ENCODE data around the gene CTIF. TPM values are rescaled to one million over a fixed set of nuclear protein-coding genes. Genes with fewer than 3 reads are reported as not detected.
"Not testable (repeated sequence)": the region's sequence is repeated elsewhere in the genome, so short reads cannot be mapped to it uniquely, and the experiment has no call there.

Gene CTIF
- total RNA-seq, 2 experiments from 2014 or later = 3.2 to 3.5 TPM

GRCh38 chr18:48643262-48643661 is 104.4 kb downstream of the CTIF start:
- no peaks in the 10 kb centered on the region for H3K36me3 Mint-ChIP-seq (ENCODE audit: low read depth)
- H3K4me3 Mint-ChIP-seq = no peak overlapping the region
- POLR2A ChIA-PET = interaction anchor here (0.9 kb wide), 1 partner anchor 12 kb away, joined by 3 read pairs; no protein-coding TSS in a partner anchor
- no peaks in the 10 kb centered on the region for H3K27me3 Mint-ChIP-seq
- H3K4me1 Mint-ChIP-seq (ENCODE audit: low read depth) = no peaks in the 10 kb centered on the region
- intact Hi-C loops (cut with micrococcal nuclease) = no loop called here
- DNase-seq = no peak
- TF ChIP-seq CTCF (IDR thresholded peaks at IDR 0.05) = no peak
- peaks cover 4% of the 10 kb centered on the region for H3K9me3 Mint-ChIP-seq
- CTCF ChIA-PET = interaction anchor here (1.3 to 1.4 kb wide), 2 partner anchors 14 to 20 kb away, joined by 3 to 4 read pairs; no protein-coding TSS in a partner anchor
- no peak for ATAC-seq
- H3K27ac Mint-ChIP-seq = no peak overlapping the region

- ATAC-seq (no peak), DNase-seq (no peak)
- no peak for TF ChIP-seq CTCF (IDR thresholded peaks at IDR 0.05)
- Mint-ChIP-seq H3K4me3 (no peak overlapping the region), H3K36me3 (ENCODE audit: low read depth) (no peaks in the 10 kb centered on the region), H3K4me1 (ENCODE audit: low read depth) (no peaks in the 10 kb centered on the region), H3K27ac (no peak overlapping the region), H3K27me3 (no peaks in the 10 kb centered on the region), H3K9me3 (peaks cover 4% of the 10 kb centered on the region)
- ChIA-PET CTCF (interaction anchor here (1.3 kb wide), 1 partner anchor 13 kb away, joined by 3 read pairs; no protein-coding TSS in a partner anchor), POLR2A (no interaction called here)
- intact Hi-C loops (cut with micrococcal nuclease) = no loop called here
These were observed 105.2 kb downstream of the CTIF start for GRCh38 chr18:48644029-48644428.

GRCh38 chr18:48645427-48646002 is 106.7 kb downstream of the CTIF start:
- no peak for TF ChIP-seq CTCF (IDR thresholded peaks at IDR 0.05)
- H3K4me3 Mint-ChIP-seq = no peak overlapping the region
- H3K4me1 Mint-ChIP-seq (ENCODE audit: low read depth) = no peaks in the 10 kb centered on the region
- POLR2A ChIA-PET = no interaction called here
- ATAC-seq (no peak), DNase-seq (no peak)
- H3K9me3 Mint-ChIP-seq = peaks cover 4% of the 10 kb centered on the region
- intact Hi-C loops (cut with micrococcal nuclease) = no loop called here
- CTCF ChIA-PET = interaction anchor here (1.4 kb wide), 1 partner anchor 19 kb away, joined by 6 read pairs; no protein-coding TSS in a partner anchor
- H3K36me3 Mint-ChIP-seq (ENCODE audit: low read depth) = no peaks in the 10 kb centered on the region
- H3K27me3 Mint-ChIP-seq = no peaks in the 10 kb centered on the region
- H3K27ac Mint-ChIP-seq = no peak overlapping the region

- DNase-seq (no peak), ATAC-seq (no peak)
- POLR2A ChIA-PET = no interaction called here
- Mint-ChIP-seq H3K36me3 (ENCODE audit: low read depth) (no peaks in the 10 kb centered on the region), H3K27ac (no peak overlapping the region), H3K27me3 (no peaks in the 10 kb centered on the region), H3K4me1 (ENCODE audit: low read depth) (no peaks in the 10 kb centered on the region), H3K9me3 (peaks cover 4% of the 10 kb centered on the region), H3K4me3 (no peak overlapping the region)
- intact Hi-C loops (cut with micrococcal nuclease) = no loop called here
- CTCF ChIA-PET = no interaction called here
- TF ChIP-seq CTCF (IDR thresholded peaks at IDR 0.05) = no peak
These were observed 108.1 kb downstream of the CTIF start for GRCh38 chr18:48646976-48647375.

GRCh38 chr18:48649231-48649630 is 110.4 kb downstream of the CTIF start:
- peaks cover 2% of the 10 kb centered on the region for H3K9me3 Mint-ChIP-seq
- H3K4me3 Mint-ChIP-seq = no peak overlapping the region
- H3K27me3 Mint-ChIP-seq = no peaks in the 10 kb centered on the region
- H3K36me3 Mint-ChIP-seq (ENCODE audit: low read depth) = no peaks in the 10 kb centered on the region
- intact Hi-C loops (cut with micrococcal nuclease) = no loop called here
- no peak for TF ChIP-seq CTCF (IDR thresholded peaks at IDR 0.05)
- H3K4me1 Mint-ChIP-seq (ENCODE audit: low read depth) = no peaks in the 10 kb centered on the region
- ChIA-PET POLR2A (no interaction called here), CTCF (interaction anchor here (1.4 kb wide), 1 partner anchor 9 kb away, joined by 3 read pairs; no protein-coding TSS in a partner anchor)
- DNase-seq (no peak), ATAC-seq (no peak)
- no peak overlapping the region for H3K27ac Mint-ChIP-seq

GRCh38 chr18:48654591-48654990 is 115.8 kb downstream of the CTIF start:
- ATAC-seq; intact Hi-C loops (cut with micrococcal nuclease); CTCF ChIA-PET; H3K4me1 Mint-ChIP-seq (ENCODE audit: low read depth); H3K27me3 Mint-ChIP-seq; H3K4me3 Mint-ChIP-seq; POLR2A ChIA-PET; H3K9me3 Mint-ChIP-seq; H3K36me3 Mint-ChIP-seq (ENCODE audit: low read depth); DNase-seq; H3K27ac Mint-ChIP-seq: not testable (repeated sequence)
